OCI-LY1 (cell line): ENCODE measurements around the gene HHIPL1.

Experiments
- H2AFZ ChIP-seq: fragments of 200-600 bp; sonication (generic), shearing (Covaris generic); 2 replicates; pipeline ENCODE4 v1.6.0; 2014; ENCODE audit warnings: antibody characterized with exemption, mild to moderate bottlenecking, low read length
- H3F3A ChIP-seq: fragments of 200-600 bp; sonication (generic), shearing (Covaris generic); 2 replicates; pipeline ENCODE4 v1.6.0; 2014; ENCODE audit warnings: mild to moderate bottlenecking, antibody characterized with exemption, low read length, moderate library complexity; ENCODE audit not compliant: insufficient read depth
- H3K27ac ChIP-seq: fragments of 200-600 bp; sonication (generic); 2 replicates; pipeline ENCODE4 v1.5.1; 2014; ENCODE audit warnings: low read length, mixed run types, mild to moderate bottlenecking, low read depth; ENCODE audit not compliant: poor library complexity, severe bottlenecking
- H3K27me3 ChIP-seq: fragments of 200-600 bp; sonication (generic); 2 replicates; pipeline ENCODE4 v1.6.0; 2014; ENCODE audit warnings: antibody characterized with exemption, mild to moderate bottlenecking, low read length, moderate library complexity; ENCODE audit not compliant: insufficient read depth
- H3K36me3 ChIP-seq: fragments of 200-600 bp; sonication (generic); 2 replicates; pipeline ENCODE4 v1.6.1; 2014; ENCODE audit warnings: mild to moderate bottlenecking, antibody characterized with exemption, low read length, moderate library complexity, mixed read lengths; ENCODE audit not compliant: insufficient read depth
- H3K4me1 ChIP-seq: fragments of 200-600 bp; sonication (generic); 2 replicates; pipeline ENCODE4 v1.5.1; 2014; ENCODE audit warnings: mild to moderate bottlenecking, low read length, moderate library complexity; ENCODE audit not compliant: insufficient read depth, severe bottlenecking
- H3K4me2 ChIP-seq: fragments of 200-600 bp; sonication (generic), shearing (Covaris generic); 2 replicates; pipeline ENCODE4 v1.6.1; 2014; ENCODE audit warnings: low read length
- H3K4me3 ChIP-seq: fragments of 200-600 bp; sonication (generic); 2 replicates; pipeline ENCODE4 v1.5.1; 2014; ENCODE audit warnings: low read length, low read depth, mild to moderate bottlenecking, mixed read lengths; ENCODE audit not compliant: poor library complexity, severe bottlenecking
- H3K79me2 ChIP-seq: fragments of 200-600 bp; shearing (Covaris generic); 2 replicates; pipeline ENCODE4 v1.6.1; 2016; ENCODE audit warnings: mixed run types, low read length, mixed read lengths; ENCODE audit not compliant: insufficient read depth
- H3K9ac ChIP-seq: fragments of 200-600 bp; sonication (generic), shearing (Covaris generic); 2 replicates; pipeline ENCODE4 v1.6.1; 2014; ENCODE audit warnings: mild to moderate bottlenecking, low read length, mixed read lengths
- H3K9me2 ChIP-seq: fragments of 200-600 bp; sonication (generic), shearing (Covaris generic); 2 replicates; pipeline ENCODE4 v1.6.1; 2014; ENCODE audit warnings: low read depth, mild to moderate bottlenecking, low read length, mixed read lengths
- H3K9me3 ChIP-seq: fragments of 200-600 bp; shearing (Covaris generic); 2 replicates; pipeline ENCODE4 v1.6.1; 2014; ENCODE audit warnings: low read length, mixed read lengths
- H4K20me1 ChIP-seq: fragments of 200-600 bp; sonication (generic), shearing (Covaris generic); 2 replicates; pipeline ENCODE4 v1.6.0; 2016; ENCODE audit warnings: mild to moderate bottlenecking, low read length; ENCODE audit not compliant: insufficient read depth
- EZH2 ChIP-seq: fragments of 200-600 bp; sonication (generic), shearing (Covaris generic); IDR thresholded peaks from 2 replicates; pipeline ENCODE4 v1.8.0; 2017; ENCODE audit warnings: borderline replicate concordance, mixed run types, mild to moderate bottlenecking, antibody characterized with exemption, low read length, moderate library complexity, mixed read lengths
- TF ChIP-seq, protein P1 (sequence below): fragments of 200-600 bp; sonication (generic), shearing (Covaris generic); IDR thresholded peaks from 2 replicates; pipeline ENCODE4 v1.5.1; 2017; ENCODE audit warnings: mild to moderate bottlenecking, antibody characterized with exemption, low read length, moderate library complexity, mixed read lengths

HHIPL1 gene

DNA sequence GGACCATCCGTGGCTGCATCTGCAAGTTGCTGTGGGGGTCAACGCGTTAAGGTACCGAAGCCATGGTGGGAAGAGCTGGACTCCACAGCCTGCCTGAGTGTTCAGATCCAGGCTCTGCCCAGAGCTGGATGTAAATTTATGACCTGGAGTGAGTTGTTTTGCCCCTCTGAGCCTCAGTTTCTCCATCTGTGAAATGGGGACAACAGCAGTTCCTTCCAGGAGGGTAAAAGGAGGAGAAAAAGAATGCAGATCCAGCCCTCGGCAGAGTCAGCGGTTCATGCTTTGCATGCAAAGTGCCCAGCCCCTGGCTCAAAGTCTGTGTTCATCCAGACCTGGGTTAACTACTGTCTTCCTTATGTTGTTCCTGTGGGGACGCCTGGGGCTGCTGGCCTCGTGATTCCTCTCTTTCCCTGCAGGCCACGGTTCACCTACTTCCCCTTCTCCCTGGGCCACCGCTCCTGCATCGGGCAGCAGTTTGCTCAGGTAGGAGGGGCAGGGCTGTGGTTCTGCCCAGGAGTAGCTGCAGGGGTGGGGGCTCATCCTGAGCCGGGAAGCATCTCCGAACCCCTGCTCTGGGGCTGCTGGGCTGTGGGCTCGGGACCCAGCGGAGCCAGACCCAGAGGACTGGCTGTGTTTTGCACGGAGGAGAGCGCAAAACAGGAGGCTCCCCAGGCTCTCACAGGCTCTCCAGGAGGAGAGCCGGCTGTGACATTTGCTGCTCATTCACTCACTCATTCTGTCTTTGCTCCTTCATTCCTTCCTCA lies 81.0 kb downstream of the HHIPL1 start:
- Histone ChIP-seq H3K36me3 (no peaks in the 10 kb centered on the region), H3K27me3 (no peaks in the 10 kb centered on the region), H3K79me2 (no peaks in the 10 kb centered on the region), H3F3A (no peaks in the 10 kb centered on the region), H3K27ac (no peak overlapping the region), H3K4me1 (no peaks in the 10 kb centered on the region), H3K9me2 (no peaks in the 10 kb centered on the region), H3K4me2 (no peak overlapping the region), H3K4me3 (no peak overlapping the region), H2AFZ (no peak overlapping the region), H4K20me1 (no peaks in the 10 kb centered on the region), H3K9ac (no peak overlapping the region), H3K9me3 (no peaks in the 10 kb centered on the region)
- TF ChIP-seq, protein P1, sequence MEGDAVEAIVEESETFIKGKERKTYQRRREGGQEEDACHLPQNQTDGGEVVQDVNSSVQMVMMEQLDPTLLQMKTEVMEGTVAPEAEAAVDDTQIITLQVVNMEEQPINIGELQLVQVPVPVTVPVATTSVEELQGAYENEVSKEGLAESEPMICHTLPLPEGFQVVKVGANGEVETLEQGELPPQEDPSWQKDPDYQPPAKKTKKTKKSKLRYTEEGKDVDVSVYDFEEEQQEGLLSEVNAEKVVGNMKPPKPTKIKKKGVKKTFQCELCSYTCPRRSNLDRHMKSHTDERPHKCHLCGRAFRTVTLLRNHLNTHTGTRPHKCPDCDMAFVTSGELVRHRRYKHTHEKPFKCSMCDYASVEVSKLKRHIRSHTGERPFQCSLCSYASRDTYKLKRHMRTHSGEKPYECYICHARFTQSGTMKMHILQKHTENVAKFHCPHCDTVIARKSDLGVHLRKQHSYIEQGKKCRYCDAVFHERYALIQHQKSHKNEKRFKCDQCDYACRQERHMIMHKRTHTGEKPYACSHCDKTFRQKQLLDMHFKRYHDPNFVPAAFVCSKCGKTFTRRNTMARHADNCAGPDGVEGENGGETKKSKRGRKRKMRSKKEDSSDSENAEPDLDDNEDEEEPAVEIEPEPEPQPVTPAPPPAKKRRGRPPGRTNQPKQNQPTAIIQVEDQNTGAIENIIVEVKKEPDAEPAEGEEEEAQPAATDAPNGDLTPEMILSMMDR: no peak
- TF ChIP-seq EZH2: no peak

DNA sequence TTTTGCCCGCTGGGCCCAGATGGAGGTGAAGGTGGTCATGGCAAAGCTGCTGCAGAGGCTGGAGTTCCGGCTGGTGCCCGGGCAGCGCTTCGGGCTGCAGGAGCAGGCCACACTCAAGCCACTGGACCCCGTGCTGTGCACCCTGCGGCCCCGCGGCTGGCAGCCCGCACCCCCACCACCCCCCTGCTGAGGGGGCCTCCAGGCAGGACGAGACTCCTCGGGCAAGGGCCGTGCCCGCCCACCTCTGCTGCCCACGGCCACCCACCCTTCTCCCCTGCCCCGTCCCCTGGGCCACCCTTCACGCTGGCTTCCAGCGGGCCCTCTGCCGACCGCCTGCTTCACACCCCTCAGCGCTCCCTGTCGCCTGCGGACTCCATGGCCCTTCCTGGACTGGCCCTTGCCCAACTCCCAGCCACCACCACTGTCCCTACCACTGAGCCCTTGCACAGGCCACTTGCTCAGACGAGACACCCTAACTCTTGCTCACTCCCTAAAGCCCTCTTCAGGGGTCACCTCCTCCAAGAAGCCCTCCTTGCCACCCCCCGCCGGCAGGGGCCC lies 81.7 kb downstream of the HHIPL1 start:
- Histone ChIP-seq H4K20me1 (no peaks in the 10 kb centered on the region), H2AFZ (no peak overlapping the region), H3K9me2 (no peaks in the 10 kb centered on the region), H3F3A (no peaks in the 10 kb centered on the region), H3K4me2 (no peak overlapping the region), H3K27me3 (no peaks in the 10 kb centered on the region), H3K27ac (no peak overlapping the region), H3K4me3 (no peak overlapping the region), H3K4me1 (no peaks in the 10 kb centered on the region), H3K9ac (no peak overlapping the region), H3K36me3 (no peaks in the 10 kb centered on the region), H3K9me3 (no peaks in the 10 kb centered on the region), H3K79me2 (no peaks in the 10 kb centered on the region)
- no peak for TF ChIP-seq EZH2
- TF ChIP-seq, protein P1: no peak

DNA sequence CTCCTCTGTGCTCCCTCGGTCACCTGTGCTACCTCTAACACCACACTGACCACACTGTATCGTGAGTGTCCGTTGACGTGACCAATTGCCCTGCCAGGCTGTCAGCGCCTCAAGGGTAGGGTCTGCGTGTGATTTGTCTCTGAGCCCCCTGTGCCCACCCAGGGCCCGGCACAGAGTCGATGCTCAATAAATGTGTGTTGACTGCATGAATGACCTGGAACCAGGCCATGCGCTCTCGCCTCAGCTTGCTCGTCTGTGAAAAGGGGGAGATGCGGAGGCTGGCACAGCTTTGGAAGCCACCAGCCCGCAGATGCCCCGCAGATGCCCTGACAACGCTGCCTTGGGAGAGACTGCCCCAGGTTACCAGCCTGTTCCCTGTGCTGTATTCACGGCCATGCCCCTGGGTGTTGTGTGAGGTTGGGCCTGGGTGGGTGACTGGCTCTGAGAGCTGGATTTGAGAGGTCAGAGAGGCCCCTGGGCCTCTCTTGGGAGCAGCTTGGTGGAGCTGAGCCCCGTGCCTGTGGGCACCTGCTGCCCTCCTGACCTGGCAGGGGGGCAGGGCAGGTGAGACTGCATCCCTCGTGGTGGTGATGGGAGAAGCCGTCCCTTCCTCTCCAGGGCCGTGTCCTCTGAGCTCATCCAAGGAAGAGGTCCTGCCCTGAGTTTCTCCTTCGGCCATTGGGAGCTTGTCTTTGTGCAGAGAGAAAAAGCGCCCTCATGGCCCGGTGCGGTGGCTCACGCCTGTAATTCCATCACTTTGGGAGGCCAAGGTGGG lies 82.4 kb downstream of the HHIPL1 start:
- Histone ChIP-seq H3K79me2 (no peaks in the 10 kb centered on the region), H3K9me2 (no peaks in the 10 kb centered on the region), H4K20me1 (no peaks in the 10 kb centered on the region), H3K9me3 (no peaks in the 10 kb centered on the region), H3K4me2 (no peak overlapping the region), H2AFZ (no peak overlapping the region), H3K9ac (no peak overlapping the region), H3K27me3 (no peaks in the 10 kb centered on the region), H3F3A (no peaks in the 10 kb centered on the region), H3K4me1 (no peaks in the 10 kb centered on the region), H3K4me3 (no peak overlapping the region), H3K27ac (no peak overlapping the region), H3K36me3 (no peaks in the 10 kb centered on the region)
- TF ChIP-seq, protein P1: no peak
- no peak for TF ChIP-seq EZH2
